NCI-H2227 (cell line): ENCODE measurements around the gene GNB5.

Experiments
- DNase-seq: peaks from one replicate; lab custom pipeline; 2025; ENCODE audit not compliant: unreplicated experiment; lab: John Stamatoyannopoulos, UW

The GNB5 gene

GRCh38 chr15:52115598-52116427 lies 75.4 kb downstream of the GNB5 start:
- no peak for DNase-seq

- no peak for DNase-seq
These were observed 76.7 kb downstream of the GNB5 start for GRCh38 chr15:52114261-52115055.

GRCh38 chr15:52113708-52114107 lies 77.5 kb downstream of the GNB5 start:
- no peak for DNase-seq

- no peak for DNase-seq
These were observed 78.0 kb downstream of the GNB5 start for GRCh38 chr15:52113235-52113634.

GRCh38 chr15:52112203-52112750 lies 78.9 kb downstream of the GNB5 start:
- DNase-seq, result no peak

- DNase-seq, result no peak
These were observed 79.5 kb downstream of the GNB5 start for GRCh38 chr15:52111517-52112202.

GRCh38 chr15:52109559-52110451 lies 81.4 kb downstream of the GNB5 start:
- DNase-seq, result no peak

GRCh38 chr15:52107238-52107637 lies 84.0 kb downstream of the GNB5 start:
- no peak for DNase-seq

- DNase-seq, result no peak
These were observed 84.6 kb downstream of the GNB5 start for GRCh38 chr15:52106641-52107040.

GRCh38 chr15:52105846-52106245 lies 85.3 kb downstream of the GNB5 start:
- no peak for DNase-seq

- no peak for DNase-seq
These were observed 86.6 kb downstream of the GNB5 start for GRCh38 chr15:52104532-52105004.

GRCh38 chr15:52103217-52104207 lies 87.7 kb downstream of the GNB5 start:
- no peak for DNase-seq

GRCh38 chr15:52102463-52102862 lies 88.7 kb downstream of the GNB5 start:
- DNase-seq, result no peak

- DNase-seq, result no peak
These were observed 89.5 kb downstream of the GNB5 start for GRCh38 chr15:52101542-52102323.

GRCh38 chr15:52100807-52101442 lies 90.3 kb downstream of the GNB5 start:
- no peak for DNase-seq

GRCh38 chr15:52099651-52100272 lies 91.4 kb downstream of the GNB5 start:
- DNase-seq, result no peak

- no peak for DNase-seq
These were observed 92.9 kb downstream of the GNB5 start for GRCh38 chr15:52098323-52098722.
